Activated CD8-positive, alpha-beta memory T cell treated with anti-CD3 and anti-CD28 coated beads for 36 hours (primary cell): ENCODE data around the gene ZCCHC2. TPM values are rescaled to one million over a fixed set of nuclear protein-coding genes. Genes with fewer than 3 reads are reported as not detected.

Source experiments
- CTCF ChIA-PET: fragments of 350-600 bp; sonication (Branson Sonifier 250); formaldehyde crosslinking; loops from one replicate; lab custom pipeline; 2021; ENCODE audit warnings: antibody characterized with exemption; lab: Charles Lee
- POLR2A ChIA-PET: fragments of 350-600 bp; sonication (Branson Sonifier 250); formaldehyde crosslinking; loops from one replicate; lab custom pipeline; 2021; ENCODE audit warnings: antibody characterized with exemption; lab: Charles Lee
- total RNA-seq, 2 experiments: library from RNA; stranded (reverse); gene quantifications; one replicate each; pipeline ENCODE4 v1.2.3, GENCODE V29; 2021

The ZCCHC2 gene
- total RNA-seq, 2 experiments from 2014 or later: 32.6 to 32.8 TPM

GRCh38 chr18:62586151-62586774 is 63.4 kb downstream of the ZCCHC2 start:
- CTCF ChIA-PET: interaction anchor here (0.7 to 3.5 kb wide), 11 partner anchors 10 to 396 kb away, joined by 3 to 14 read pairs (median 4); no protein-coding TSS in a partner anchor
- POLR2A ChIA-PET: interaction anchor here (0.6 kb wide), 4 partner anchors 80 to 1272 kb away, joined by 3 to 4 read pairs (median 3); no protein-coding TSS in a partner anchor

GRCh38 chr18:62586781-62587487 is 64.1 kb downstream of the ZCCHC2 start:
- CTCF ChIA-PET: interaction anchor here (0.7 to 3.5 kb wide), 10 partner anchors 10 to 396 kb away, joined by 3 to 14 read pairs (median 4); no protein-coding TSS in a partner anchor
- POLR2A ChIA-PET: interaction anchor here (0.6 kb wide), 3 partner anchors 65 to 1271 kb away, joined by 3 to 16 read pairs (median 4); no protein-coding TSS in a partner anchor

GRCh38 chr18:62587689-62588088 is 64.9 kb downstream of the ZCCHC2 start:
- POLR2A ChIA-PET: interaction anchor here (0.6 kb wide), 1 partner anchor 286 kb away, joined by 4 read pairs; no protein-coding TSS in a partner anchor
- CTCF ChIA-PET: interaction anchor here (1.3 to 2.0 kb wide), 2 partner anchors 9 to 369 kb away, joined by 3 to 5 read pairs; no protein-coding TSS in a partner anchor

- POLR2A ChIA-PET: no interaction called here
- CTCF ChIA-PET: interaction anchor here (1.5 kb wide), 1 partner anchor 127 kb away, joined by 6 read pairs; no protein-coding TSS in a partner anchor
Measured at GRCh38 chr18:62588217-62588616, 65.4 kb downstream of the ZCCHC2 start.

GRCh38 chr18:62590799-62591590 is 68.2 kb downstream of the ZCCHC2 start:
- POLR2A ChIA-PET: no interaction called here
- CTCF ChIA-PET: interaction anchor here (0.6 kb wide), 1 partner anchor 62 kb away, joined by 3 read pairs; no protein-coding TSS in a partner anchor

- POLR2A ChIA-PET: no interaction called here
- CTCF ChIA-PET: interaction anchor here (1.4 kb wide), 1 partner anchor 10 kb away, joined by 5 read pairs; no protein-coding TSS in a partner anchor
Measured at GRCh38 chr18:62596145-62597005, 73.5 kb downstream of the ZCCHC2 start.

- CTCF ChIA-PET: no interaction called here
Measured at GRCh38 chr18:62601871-62602270, 79.0 kb downstream of the ZCCHC2 start.

GRCh38 chr18:62602706-62603105 is 79.9 kb downstream of the ZCCHC2 start:
- ChIA-PET POLR2A (no interaction called here), CTCF (no interaction called here)

More at GRCh38 chr18:62601871-62602270, 79.0 kb downstream of the ZCCHC2 start:
- POLR2A ChIA-PET: no interaction called here

GRCh38 chr18:62603211-62603610 is 80.4 kb downstream of the ZCCHC2 start:
- CTCF ChIA-PET: interaction anchor here (0.7 kb wide), 1 partner anchor 836 kb away, joined by 3 read pairs; no protein-coding TSS in a partner anchor
- POLR2A ChIA-PET: no interaction called here

GRCh38 chr18:62603979-62604378 is 81.2 kb downstream of the ZCCHC2 start:
- ChIA-PET CTCF (no interaction called here), POLR2A (no interaction called here)

GRCh38 chr18:62605685-62606084 is 82.9 kb downstream of the ZCCHC2 start:
- CTCF ChIA-PET: no interaction called here
- POLR2A ChIA-PET: no interaction called here

- ChIA-PET CTCF (no interaction called here), POLR2A (no interaction called here)
Measured at GRCh38 chr18:62606106-62606505, 83.3 kb downstream of the ZCCHC2 start.

- ChIA-PET POLR2A (no interaction called here), CTCF (no interaction called here)
Measured at GRCh38 chr18:62607302-62607701, 84.5 kb downstream of the ZCCHC2 start.

- ChIA-PET POLR2A (no interaction called here), CTCF (no interaction called here)
Measured at GRCh38 chr18:62607708-62608428, 85.0 kb downstream of the ZCCHC2 start.

- ChIA-PET POLR2A (no interaction called here), CTCF (no interaction called here)
Measured at GRCh38 chr18:62609764-62610163, 86.9 kb downstream of the ZCCHC2 start.

- CTCF ChIA-PET: no interaction called here
- POLR2A ChIA-PET: no interaction called here
Measured at GRCh38 chr18:62610351-62610700, 87.5 kb downstream of the ZCCHC2 start.

- POLR2A ChIA-PET: no interaction called here
- CTCF ChIA-PET: no interaction called here
Measured at GRCh38 chr18:62610701-62611411, 88.0 kb downstream of the ZCCHC2 start.
